ENCODE results near the gene TLR7.

The TLR7 gene

DNA sequence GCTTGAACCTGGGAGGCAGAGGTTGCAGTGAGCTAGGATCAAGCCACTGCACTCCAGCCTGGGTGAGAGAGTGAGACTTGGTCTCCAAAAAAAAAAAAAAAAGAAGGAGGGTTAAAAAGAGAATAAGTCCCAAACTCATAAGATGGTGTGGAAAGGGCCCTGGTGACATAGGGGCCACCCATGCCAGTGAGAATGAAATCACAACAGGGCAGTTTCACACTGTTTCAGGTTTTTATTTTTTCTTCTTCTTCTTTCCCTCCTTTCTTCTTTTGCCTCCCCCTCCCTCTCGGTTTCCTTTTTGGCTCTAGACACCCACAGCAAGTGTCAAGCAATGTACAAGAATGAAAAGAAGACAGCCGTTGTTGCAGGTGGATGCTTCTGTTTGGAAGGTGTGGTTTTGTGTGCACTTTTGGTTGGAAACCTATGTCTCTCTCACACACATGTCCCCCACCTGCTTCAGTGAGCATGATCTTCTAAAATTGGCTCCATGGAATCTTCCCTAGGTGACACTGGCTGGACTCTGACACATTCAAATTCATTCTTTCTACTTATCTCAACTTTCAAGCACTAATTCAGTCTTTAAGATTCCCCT lies 25.1 kb downstream of the TLR7 start:
- DNase-seq = no peak

DNA sequence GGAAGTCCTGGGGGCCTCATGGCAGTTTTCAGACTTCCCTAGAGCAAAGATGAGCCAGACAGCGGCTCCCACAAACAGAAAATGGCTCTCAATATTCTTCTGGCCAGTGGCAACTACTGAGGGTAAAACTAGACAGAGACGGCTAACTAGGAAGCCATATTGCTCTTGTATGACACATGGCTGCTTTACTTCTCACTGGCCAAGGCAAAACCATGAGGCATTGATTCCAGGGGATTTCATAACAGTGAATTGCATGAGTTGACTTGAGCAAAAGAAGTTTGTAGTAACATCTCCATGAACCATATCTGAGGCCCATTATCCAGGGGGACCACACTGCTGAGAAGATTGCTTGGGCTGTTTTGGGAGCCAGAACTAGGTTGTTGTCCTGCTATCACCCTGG lies 25.8 kb downstream of the TLR7 start:
- no peak for DNase-seq

GRCh38 chrX:12894074-12895030 lies 27.5 kb downstream of the TLR7 start:
- peak; percentile 1 for DNase-seq

- no peak for DNase-seq
Measured at GRCh38 chrX:12895866-12896265, 29.0 kb downstream of the TLR7 start.

- DNase-seq = no peak
Measured at GRCh38 chrX:12896935-12897334, 30.1 kb downstream of the TLR7 start.

DNA sequence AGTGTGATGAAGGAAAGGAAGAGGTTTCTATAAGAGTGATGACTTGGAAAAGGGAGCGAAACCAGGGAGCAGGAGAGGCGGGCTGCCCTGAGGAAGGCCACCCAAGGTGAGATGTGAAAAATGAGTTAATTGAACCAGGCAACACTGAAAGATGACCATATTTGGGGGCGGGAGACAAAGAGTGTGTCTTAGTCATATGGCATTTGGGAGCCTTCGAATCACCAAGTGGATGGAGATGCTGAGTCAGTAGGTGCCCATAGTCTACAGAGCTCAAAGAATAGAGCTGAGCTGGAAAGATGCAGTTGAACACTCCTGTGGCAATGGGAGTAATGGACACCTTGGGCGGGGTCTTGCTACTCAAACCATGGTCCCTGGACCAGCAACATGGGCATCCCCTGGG lies 31.2 kb downstream of the TLR7 start:
- DNase-seq = no peak

GRCh38 chrX:12899506-12899905 lies 32.6 kb downstream of the TLR7 start:
- no peak for DNase-seq

DNA sequence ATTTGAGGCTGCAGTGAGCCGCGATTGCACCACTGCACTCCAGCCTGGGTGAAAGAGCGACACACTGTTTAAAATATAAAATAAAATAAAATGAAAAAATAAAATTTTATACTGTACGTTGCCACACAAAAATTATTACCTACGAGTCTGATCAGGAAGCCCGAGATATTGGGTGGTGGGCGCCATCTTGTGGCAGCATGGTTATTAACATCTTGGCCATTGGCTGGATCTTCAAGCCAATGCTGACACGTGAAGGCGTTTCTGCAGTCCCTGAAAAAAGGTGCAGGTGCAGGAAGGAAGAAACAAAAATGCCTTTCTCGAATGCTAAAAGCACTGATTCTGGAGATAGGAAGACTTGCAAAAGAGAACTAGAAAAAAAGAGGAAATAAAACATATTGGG lies 34.6 kb downstream of the TLR7 start:
- no peak for DNase-seq

DNA sequence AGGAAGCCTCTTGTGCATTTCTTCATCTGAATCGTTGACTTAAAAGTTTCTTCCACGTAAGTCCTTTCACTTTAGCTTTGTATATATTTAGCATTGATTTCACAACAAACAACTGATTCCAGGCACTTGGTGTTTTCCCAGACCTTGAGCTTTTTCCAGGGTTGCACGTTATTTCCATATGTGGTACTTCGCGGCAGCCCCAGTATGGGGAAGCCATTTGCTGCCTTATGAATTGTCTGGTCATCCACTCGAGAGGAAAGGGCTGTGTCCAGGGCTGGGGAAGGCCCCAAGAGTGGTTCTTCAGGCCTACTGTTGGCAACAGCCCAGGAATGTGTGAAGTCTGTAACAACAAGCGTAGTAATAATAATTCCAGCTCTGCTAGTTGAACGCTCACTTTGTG lies 36.8 kb downstream of the TLR7 start:
- no peak for DNase-seq

DNA sequence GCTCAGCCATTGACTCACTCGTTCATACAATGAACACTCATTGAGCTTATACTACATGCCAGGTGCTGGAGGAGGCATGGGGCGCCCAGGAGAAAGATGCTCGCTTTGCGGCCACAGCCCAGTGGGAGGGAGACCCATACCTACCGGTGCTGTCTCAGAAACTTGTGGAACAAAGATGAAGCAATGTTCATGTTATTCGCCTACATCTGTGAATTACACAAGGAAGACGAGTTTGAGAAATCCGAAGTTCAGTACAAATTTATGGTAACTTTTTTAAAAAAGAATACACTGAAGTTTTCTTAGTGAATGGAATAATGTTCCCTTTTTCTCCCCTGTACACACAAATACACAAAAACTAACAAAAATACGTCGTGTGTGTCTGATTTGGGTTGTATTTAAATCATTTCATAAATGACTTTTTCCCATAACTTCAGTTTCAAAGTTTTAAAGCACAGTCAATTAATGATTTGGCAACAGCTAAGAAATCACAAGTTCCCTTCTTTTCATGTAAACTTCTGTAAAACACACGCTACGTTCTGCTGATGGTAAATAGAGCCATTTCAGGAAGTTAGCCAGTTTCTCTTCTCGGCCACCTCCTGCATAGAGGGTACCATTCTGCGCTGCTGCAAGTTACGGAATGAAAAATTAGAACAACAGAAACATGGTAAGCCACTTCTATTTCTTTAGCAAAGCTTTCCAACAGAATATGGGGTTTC lies 39.3 kb downstream of the TLR7 start, which contains the start of gene TLR8:
TSS of gene TLR8 (plus strand) at position 575 of the 716 bp plus-strand sequence. CDS start at position 662, 87 bp downstream.
- no peak for DNase-seq

- DNase-seq = no peak
Measured at GRCh38 chrX:12910423-12911121, 43.7 kb downstream of the TLR7 start.

DNA sequence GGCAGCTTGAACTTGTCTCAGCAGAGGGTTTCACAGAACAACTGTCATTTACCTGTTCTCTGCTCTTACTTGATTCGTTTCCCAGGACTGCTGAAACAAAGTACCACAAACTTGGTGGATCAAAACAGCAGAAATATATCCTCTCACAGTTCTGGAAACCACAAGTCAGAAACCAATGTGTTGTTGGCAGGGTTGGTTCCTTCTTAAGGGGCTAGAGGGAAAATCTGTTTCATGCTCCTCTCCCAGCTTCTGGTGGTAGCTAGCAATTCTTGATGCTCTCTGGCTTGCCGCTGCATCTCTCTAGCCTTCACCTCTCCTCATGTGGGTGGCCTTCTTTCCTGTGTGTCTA lies 44.2 kb downstream of the TLR7 start:
- no peak for DNase-seq

GRCh38 chrX:12912791-12913482 lies 46.1 kb downstream of the TLR7 start:
- DNase-seq = no peak

DNA sequence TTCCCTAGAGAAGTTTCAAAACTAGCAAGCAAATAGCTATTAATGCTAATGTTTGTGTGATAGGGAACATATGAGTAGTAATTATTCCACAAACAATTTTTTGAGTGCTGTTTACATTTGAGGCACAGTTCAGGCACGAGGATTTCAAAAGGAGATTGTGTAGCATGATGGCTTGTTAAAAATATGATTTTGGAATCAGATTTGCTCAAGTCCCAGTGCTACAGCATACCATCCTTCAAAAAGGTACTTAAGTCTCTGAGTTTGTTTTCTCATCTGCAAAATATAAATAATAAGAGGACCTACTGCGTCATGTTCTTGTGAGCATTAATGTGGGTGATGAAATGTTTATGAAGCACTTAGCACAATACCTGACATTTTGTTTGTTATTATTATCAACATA lies 50.9 kb downstream of the TLR7 start:
- DNase-seq = no peak

DNA sequence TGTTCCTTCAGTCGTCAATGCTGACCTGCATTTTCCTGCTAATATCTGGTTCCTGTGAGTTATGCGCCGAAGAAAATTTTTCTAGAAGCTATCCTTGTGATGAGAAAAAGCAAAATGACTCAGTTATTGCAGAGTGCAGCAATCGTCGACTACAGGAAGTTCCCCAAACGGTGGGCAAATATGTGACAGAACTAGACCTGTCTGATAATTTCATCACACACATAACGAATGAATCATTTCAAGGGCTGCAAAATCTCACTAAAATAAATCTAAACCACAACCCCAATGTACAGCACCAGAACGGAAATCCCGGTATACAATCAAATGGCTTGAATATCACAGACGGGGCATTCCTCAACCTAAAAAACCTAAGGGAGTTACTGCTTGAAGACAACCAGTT lies 52.2 kb downstream of the TLR7 start:
- no peak for DNase-seq

- DNase-seq = no peak
Measured at GRCh38 chrX:12919620-12920019, 52.7 kb downstream of the TLR7 start.

GRCh38 chrX:12920990-12921389 lies 54.1 kb downstream of the TLR7 start:
- no peak for DNase-seq

DNA sequence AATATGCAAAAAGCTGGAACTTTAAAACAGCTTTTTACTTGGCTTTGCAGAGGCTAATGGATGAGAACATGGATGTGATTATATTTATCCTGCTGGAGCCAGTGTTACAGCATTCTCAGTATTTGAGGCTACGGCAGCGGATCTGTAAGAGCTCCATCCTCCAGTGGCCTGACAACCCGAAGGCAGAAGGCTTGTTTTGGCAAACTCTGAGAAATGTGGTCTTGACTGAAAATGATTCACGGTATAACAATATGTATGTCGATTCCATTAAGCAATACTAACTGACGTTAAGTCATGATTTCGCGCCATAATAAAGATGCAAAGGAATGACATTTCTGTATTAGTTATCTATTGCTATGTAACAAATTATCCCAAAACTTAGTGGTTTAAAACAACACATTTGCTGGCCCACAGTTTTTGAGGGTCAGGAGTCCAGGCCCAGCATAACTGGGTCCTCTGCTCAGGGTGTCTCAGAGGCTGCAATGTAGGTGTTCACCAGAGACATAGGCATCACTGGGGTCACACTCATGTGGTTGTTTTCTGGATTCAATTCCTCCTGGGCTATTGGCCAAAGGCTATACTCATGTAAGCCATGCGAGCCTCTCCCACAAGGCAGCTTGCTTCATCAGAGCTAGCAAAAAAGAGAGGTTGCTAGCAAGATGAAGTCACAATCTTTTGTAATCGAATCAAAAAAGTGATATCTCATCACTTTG lies 55.2 kb downstream of the TLR7 start:
- DNase-seq = no peak

DNA sequence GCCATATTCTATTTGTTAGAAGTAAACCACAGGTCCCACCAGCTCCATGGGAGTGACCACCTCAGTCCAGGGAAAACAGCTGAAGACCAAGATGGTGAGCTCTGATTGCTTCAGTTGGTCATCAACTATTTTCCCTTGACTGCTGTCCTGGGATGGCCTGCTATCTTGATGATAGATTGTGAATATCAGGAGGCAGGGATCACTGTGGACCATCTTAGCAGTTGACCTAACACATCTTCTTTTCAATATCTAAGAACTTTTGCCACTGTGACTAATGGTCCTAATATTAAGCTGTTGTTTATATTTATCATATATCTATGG lies 55.7 kb downstream of the TLR7 start:
- DNase-seq = no peak

DNA sequence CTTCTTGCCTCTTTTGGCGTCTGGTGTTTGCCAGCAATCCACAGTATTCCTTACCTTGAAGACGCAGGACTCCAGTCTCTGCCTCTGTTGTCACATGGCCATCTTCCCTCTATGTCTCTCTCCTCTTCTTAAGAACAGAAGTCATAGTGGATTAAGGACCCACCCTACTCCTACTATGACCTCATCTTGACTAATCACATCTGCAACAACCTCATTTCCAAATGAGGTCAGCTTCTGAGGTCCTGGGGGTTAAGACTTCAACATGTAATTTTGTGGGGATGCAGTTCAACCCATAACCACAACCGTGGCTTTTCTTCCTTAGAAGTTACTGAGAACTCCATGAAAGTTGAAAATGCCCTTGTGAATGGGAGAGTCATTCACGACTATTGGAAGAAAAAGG lies 62.8 kb downstream of the TLR7 start:
- no peak for DNase-seq

GRCh38 chrX:12930150-12930549 lies 63.3 kb downstream of the TLR7 start:
- no peak for DNase-seq

- no peak for DNase-seq
Measured at GRCh38 chrX:12932244-12932643, 65.4 kb downstream of the TLR7 start.
